Activated naive CD8-positive, alpha-beta T cell treated with anti-CD3 and anti-CD28 coated beads, Interleukin-2, amount 50 U/mL, for 16 hours (primary cell): ENCODE data around the gene CPXM2.

Experiments
- DNase-seq: peaks from one replicate; pipeline ENCODE4 v3.0.0-alpha.2; 2020; ENCODE audit warnings: low read depth, low spot score

The CPXM2 gene

DNA sequence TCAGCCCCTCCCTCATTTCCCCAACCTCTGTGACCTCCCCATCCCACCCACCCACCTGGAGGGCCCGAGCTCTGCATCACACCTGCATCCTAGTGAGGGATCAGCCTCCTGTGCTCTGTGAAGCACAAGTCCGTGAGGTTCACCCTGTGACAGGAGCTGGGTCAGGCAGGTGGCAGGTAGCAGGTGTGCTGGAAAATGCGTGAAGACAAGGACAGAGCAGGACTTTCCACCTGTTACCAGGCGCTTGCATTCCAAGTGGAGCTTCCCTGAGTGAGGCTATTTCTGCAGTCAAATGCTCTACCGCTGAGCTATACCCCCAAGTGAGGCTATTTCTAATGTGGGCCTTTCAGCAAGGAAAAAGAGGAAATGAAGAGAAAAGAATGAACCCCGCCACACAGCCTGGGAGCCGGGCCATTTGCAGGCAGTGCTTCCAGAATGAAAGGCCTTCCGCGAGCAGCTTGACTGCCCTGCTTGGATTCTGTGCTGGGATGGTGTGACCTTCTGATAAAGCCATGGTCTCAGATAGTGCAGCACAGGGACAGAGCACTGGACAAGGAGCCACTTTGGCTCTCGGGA is 13.3 kb upstream of the CPXM2 start:
- no peak for DNase-seq

DNA sequence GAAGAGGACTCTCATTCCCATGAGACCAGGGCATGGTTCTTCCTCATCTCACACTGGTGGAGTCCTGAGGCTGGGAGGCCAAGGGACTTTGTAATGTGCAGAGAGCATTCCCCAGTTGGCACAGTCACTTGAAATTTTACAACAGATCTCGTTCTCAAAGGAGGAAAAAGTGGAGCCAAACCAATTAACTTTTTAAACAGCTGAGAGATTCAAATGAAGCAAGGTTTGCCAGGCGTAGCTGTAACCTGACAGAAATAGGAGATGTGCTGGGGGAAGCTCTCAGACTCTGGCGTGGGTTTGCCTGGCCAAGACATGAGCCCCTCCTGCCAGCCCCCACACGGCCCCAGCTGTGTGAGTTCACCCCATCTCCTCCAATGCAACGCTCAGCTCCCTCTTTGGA is 12.0 kb upstream of the CPXM2 start:
- DNase-seq, result no peak

DNA sequence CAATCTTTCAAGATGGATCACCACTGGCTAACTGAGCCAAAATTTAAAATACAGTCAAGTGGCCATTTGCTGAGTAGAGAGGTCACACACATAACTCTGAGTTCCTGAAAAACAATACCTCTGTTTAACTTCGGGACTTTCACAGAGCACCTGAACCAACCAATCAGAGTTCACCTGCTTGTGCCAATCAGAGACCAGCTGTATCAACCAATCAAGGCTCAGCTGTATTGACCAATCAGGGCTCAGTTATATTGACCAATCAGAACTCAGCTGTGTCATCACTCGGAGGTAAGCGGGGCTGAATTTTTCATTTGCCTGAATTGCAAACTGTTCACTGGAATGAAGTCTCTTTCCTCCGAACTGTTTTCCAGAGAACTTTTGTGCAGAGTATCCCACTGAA is 10.0 kb upstream of the CPXM2 start:
- DNase-seq, result no peak

DNA sequence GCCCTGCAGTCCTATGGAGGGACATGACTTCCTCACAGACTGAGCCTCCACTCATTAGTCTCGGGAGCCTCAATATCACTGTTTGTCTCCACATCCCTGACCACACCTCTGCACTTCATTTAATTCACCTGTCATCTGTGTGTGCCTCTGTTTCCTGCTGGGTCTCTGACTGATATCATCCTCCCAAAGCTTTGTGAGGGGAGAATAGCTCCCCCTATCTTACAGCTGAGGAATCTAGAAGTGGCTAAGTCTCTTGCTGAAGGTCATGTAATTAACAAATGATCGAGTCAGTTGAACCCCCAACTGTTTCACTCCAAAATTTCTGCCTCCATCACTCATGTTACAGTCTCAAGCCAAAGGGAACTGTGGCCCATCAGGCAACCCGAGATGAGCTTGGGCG is 5.5 kb upstream of the CPXM2 start:
- no peak for DNase-seq

DNA sequence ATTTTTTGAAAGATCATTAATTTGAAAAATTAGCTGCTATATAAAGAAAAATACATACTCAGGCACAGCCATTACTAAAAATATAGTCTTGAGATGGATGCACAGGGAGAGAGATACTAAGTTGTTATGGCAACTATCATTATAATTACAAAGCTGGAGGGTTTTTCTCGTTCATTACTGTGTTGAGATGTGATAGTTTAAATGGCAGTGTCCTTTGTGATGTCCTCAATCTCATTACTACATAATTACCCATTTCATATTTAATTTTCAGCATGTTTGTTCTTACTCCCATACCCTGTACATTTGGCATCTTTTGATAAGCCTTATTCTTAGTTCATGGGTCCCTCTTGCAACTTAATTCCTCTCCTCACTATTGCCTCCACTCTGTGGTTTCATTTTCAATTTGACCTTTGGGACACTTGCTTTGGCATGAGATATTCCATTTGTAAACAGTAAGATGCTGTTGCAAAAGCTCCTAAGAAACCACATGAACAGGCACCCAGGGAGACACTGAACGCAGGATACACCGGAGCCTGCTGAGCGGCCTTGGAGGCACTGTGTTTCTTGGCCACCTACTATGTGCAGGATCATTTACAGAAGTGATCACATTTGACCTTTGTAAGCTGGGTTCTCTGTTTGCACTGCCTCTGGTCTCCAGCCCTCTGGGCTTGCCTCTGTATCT is 4.8 kb upstream of the CPXM2 start:
- DNase-seq, result no peak

DNA sequence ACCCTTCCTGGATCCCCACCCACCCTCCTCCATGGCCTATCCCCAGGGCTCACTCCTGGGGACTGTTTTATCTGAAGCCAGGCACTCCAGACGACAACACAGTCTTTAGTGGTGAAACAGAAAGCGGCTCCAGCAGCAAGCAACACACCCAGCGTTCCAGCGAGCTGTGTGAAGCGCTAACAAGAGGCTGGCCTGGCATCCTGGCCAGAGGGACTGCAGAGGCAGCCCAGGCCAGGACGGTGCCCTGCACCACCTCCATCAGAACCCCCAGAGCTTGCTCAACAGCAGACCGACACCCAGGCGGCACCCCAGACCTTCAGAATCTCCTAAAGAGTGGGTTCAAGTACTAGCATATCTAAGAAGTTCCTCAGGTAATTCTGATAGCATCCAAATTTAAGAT is 2.0 kb upstream of the CPXM2 start:
- DNase-seq, result no peak

DNA sequence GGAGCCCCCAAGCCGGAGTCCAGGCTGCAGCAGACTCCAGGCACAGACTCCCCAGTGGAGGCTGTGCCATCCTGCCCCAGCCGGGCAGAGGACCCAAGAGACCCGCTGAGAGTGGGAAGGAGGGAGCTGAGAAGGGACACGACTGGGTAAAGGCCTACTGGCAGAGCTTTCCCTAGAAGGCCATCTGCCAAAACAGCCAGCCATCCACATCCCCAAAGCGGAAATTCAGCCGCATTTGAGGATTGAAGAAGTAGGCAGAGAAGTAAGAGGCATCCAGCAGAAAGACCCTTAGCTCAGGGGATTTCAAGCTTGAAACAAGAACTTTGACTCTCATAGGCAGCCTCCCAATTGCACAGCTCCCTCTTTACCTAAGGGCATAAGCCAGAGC is 857 bp downstream of the CPXM2 start:
- no peak for DNase-seq

DNA sequence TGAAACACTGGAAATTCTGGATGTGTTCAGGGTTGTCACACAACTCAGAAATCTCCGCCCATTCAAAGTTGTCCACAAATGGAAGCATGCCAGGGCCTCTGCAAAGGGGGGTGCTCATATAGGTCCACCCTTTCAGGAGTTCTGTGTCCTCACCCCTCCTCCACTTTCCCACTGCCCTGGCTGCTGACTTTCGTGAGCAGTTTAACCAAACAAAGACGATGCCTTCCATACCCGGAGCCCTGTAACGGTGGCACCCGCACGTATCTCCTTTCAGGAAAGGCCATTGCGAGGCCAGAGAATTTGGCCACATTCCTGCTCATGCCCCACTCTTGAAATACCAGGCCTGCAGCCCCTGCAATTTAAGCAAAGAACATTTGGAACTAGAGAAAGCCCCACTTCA is 1.4 kb downstream of the CPXM2 start:
- DNase-seq, result no peak

DNA sequence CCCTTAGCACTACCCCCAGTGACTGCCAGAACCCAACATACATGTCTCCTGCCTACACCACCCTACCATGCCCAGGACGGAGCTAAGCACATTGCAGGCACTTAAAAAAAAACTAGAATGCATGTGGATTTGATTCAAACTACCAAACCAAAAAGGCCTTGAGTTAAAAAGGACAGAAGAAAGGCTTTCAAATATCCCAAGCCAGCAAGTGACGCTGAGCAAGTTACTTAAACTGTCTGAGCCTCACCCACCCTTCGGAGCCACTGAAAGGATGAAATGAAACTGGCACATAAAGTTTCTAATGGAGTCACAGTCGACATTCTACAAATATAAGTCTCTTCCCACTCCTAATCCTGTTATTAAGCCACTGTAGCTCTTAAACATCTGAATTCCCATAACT is 1.8 kb downstream of the CPXM2 start:
- no peak for DNase-seq

DNA sequence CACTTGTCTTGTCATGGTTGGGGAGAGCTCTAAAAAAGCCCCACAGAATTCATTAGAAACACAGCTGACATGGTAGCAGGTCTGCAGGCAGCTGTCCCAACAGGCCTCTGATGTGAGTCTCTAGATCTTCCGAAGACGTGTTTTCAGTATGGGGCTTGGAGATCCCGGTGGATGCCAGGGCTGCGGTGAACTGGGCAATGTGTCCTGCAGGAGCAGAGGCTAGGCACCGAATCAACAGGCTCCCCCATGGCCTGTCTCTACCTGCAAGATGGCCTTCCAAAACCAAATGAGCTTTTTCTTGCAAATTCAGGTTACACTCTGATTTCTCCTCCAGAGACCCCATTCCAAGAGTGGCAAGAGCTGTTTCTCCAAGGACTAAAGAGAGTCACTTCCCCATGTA is 2.9 kb downstream of the CPXM2 start:
- DNase-seq, result no peak

DNA sequence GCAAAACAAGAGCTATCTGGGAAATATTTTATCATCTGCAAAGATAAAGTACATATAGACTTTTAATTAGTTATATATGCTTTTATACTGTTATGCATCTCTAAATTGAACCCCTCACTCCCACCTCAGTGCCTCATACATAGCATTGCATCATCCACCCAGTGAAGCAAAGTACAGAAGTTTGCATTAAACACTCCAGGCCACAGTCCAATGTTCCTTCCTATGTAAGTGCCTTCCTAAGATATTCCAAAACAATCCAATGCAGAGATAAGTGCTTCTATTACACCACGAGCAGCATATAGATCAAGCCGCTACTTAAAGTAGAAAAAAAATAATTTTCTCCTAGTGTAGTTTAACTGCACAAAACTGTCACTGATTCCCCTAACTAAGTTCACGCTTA is 3.4 kb downstream of the CPXM2 start:
- DNase-seq, result no peak

DNA sequence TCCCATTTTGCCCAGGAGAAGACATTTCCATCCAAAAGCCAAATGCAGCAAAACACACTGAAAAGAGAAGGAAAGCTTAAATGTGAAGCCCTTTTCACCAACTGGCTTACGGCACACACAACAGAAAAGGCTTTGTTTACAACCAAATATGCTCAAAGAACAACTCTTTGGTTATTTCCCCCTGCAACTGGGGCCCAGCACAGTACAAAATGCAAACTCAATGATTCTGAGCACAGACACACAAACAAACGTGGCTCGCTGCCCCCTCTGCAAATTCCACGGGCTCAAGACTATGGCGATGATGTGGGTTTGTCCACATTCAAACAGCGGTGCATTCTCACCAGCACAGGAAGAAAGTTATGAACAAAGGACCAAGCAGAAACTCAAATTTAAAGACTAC is 5.3 kb downstream of the CPXM2 start:
- DNase-seq, result no peak

DNA sequence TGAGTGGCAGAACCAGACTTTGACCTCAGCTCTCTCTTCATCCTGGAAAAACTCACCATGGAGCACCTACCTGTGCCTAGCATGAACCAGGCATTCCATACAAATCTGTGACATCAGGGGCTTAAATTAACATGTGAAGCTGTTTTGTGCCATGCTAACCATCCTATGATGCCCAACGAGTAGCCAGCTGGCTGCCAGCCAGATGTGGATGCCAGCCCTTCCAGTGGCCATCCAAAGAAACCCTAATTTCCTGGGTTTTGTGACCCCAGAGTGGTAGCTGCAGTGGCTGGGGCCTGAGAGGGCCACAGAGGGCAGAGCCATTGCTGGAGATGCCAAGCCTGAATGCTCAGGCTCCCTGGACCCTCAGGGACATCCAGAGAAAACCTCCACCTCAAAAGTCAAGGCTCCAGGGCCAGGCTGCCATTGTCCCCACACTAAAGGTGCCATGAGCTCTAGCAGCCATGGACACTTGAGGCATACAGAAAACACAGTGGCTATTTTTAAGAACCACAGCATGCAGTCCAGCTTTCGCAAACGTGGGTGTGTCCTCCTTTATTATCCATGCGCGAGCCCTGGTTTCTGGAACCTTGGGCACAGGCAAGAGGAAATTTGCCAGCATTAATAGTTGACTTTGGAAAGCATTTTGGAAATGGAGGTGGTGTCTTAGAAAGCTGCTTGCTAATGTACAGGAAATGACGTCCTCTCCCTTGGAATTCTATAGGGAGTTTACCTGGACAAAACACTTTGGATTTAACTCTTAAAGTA is 6.0 kb downstream of the CPXM2 start:
- DNase-seq, result no peak

DNA sequence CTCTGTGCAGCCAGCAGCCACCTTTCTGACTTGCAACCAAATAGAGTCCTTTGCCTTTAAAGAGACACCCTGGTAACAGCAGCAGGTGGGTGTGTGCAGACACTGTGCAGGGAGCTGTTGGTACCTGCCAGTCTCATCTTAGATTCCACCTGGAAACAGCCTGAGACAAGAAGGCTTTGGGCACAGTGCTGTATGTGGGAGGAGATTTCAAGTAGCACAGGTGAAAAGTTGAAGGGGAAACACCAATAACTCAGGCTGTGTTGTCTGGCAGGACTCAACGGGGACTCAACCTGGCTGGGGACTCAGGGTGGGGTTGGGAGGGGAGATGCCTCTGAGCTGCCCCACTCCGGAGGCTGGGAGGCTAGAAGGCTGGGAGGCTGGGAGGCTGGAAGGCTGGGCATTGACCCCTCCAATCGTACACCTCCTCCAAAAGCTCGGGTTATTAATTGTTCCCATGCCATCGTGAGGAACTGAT is 6.7 kb downstream of the CPXM2 start:
- DNase-seq, result no peak

DNA sequence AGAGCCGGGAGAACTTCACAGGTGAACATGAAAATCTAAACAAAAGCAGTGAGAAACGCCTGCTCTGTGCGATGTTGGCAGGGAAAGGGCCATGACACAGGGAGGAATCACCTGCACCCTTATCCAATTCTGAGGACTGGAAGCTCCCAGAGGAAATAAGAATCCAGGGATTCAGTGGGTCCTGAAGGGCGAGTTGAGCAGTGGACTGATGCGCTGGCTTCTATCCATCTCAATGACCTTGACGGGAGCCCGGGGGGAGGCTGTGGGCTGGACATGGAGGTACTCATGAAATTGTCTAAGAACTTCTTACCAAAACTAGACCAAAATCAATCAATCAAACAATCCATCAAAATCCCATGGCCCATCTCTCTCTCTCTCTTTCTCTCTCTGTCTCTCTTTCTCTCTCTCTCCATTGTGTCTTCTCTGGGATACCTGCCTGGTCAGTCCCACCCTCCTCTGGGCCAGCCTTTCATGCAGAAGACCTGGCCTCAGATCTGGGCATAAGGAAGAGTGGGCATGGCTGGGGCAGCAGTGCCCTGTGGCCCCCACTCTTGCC is 7.2 kb downstream of the CPXM2 start:
- no peak for DNase-seq

DNA sequence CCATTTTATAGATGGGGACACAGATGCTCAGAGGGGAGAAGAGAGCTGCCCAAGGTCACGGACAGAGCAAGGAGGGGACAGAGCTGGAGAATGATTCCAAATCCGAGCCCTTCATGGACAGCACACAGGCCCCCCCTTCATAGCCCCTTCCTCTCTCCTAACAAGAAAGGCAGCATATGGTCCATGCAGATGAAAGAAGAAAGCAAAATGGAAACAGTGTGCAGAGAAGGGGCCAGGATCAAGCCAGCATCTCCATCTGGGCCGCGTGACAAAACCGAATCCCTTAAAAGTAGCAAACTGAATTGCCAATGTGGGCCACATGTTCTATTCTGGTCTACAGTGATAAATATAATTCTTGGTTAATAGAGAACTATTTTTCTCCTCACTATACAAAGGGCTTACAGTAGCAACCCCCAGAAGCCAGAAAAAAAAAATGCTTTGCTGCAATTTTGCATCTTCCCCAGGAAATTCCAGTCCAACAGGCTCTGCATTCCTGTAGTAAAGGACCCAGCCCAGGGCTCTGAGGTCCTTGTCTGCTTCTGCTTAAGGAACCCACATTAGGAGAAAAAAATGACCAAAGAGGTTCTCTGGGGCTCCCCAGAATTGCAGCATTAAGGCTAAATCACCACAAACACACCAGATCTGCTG is 7.8 kb downstream of the CPXM2 start:
- no peak for DNase-seq

DNA sequence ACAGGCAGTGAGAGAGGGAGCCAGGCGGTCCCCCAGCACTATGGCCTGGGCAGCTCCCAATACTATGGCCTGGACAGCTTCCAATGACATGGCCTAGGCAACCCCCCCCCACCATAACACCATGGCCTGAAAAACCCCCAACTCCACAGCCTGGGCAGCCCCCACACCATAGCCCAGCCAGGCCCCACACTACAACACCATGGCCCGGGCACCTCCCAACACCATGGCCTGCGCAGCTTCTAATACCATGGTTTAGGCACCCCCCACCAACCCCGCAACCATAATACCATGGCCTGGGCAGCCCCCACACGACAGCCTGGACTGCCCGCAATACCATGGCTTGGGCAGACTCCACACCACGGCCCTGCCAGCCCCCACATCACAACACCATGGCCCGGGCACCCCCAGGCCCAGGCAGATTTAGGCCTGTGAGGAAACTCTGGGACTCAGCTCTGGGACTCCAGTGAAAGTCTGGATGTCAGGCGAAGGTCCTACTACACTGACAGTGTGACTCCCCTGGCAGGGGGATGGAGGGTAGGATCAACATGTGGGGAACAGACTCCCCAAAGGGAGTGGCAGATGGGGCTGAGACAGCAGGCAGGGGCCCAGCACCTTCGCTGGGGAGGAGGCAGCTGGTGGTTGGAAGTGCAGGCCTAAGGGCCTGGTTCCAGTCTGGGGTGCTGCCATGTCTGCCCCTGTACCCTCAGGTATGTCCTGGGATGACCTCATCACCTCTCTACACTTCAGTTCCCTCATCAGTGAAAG is 8.7 kb downstream of the CPXM2 start:
- DNase-seq, result no peak

DNA sequence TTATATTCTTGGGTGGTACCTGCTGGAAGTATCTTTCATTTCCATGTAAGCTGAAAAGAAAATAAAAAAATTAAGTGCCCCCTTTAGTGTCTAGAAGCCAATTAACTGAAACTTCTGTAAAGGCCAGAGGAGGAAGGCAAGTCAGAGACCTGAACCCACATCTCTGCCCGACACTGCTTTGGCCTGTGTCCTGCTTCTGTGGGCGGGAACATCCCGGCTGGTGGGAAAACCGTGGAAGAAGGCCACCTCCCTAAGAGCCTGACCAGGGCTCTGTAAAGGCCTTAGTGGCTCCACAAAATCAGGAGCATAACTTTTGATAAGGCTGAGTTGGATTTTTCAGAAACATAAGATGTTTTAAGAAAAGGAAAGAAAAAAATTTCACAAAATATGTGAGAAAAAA is 9.4 kb downstream of the CPXM2 start:
- DNase-seq, result no peak

DNA sequence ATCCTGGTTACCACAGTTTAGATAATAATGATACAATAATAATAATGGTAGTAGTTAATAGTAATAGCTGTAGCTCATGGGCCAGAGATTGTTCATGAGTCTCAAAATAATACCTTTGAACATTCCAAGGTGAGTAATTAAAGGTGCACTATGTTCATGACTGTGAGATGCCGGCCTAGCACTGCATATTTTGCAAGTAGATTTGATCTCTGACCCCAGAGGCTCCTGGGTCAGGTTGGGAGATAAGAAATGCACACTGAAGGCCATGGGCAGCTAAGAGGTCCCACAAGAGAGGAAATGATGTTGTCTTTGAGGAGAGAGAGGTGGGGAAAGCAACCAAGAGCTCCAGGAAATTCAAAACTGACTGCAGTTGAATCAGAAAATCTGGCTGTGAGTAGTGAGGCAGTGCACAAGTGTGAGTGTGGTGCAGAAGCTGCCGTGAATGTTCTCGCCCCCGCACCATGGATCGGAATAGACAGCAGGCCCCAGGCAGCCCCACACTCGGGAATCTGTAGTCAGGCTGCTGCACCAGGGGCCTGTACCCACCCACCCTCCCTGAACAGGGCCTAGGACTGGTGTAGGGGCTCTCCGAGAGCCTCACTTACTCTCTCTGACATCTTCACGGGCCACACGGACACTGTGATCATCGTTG is 11.9 kb downstream of the CPXM2 start:
- DNase-seq, result no peak

DNA sequence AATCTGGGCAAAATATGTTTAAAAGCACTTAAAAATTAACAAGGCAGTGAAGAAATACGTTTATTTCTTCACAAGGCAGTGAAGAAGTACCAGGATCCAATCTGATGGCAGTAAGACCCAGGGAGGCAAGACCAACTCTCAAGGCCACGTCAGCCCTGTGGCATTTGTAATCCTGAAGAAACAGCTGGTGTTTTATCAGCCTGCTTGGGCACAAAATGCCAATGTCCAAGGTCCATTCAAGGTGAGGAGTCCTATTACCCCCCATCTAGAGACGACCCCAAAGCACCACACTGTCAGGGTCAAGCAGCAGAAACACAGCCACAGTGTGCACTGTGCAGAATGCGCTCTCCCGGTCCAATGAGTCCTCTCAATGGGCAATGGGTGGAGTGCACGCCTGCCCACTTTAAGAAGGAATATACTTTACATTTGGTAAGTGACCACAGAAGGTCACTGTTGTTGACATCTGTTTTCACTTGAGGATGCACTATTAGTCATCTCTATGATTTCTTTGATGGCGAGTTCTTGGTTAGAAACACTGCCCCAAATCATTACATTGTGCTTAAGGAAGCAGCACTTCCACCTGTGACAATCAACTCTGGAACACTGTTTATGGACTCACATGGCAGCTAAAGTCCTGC is 12.8 kb downstream of the CPXM2 start:
- no peak for DNase-seq

DNA sequence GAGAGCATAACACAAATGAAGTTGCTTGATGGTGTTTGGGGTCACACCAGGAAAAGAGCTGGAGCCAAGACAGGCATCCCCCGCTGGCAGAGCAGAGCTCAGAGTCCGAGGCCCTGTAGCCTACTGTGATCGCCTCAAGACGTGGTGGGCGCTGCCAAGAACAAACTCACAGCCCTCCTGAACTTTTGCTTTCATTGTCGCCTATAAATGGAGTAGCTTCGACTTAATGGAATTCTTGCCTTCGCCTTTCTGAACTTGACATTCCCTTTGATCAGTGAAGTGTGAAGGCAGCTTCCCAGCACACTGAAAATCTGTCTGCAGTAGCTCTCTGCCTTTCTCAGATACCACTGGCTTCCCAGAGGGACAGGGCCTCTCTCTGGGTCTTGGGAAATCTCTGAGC is 21.3 kb downstream of the CPXM2 start:
- no peak for DNase-seq
